NCI-H510A (cell line): ENCODE results near the gene FRMPD4.
"Not testable (repeated sequence)": the region's sequence is repeated elsewhere in the genome, so short reads cannot be mapped to it uniquely, and the experiment has no call there.

ENCODE experiments used
- DNase-seq: peaks from one replicate; lab custom pipeline; 2025; lab: John Stamatoyannopoulos, UW

FRMPD4 gene

GRCh38 chrX:12441381-12442128 is 303.3 kb downstream of the FRMPD4 start:
- DNase-seq: no peak

GRCh38 chrX:12443534-12444098 is 305.3 kb downstream of the FRMPD4 start:
- no peak for DNase-seq

DNA sequence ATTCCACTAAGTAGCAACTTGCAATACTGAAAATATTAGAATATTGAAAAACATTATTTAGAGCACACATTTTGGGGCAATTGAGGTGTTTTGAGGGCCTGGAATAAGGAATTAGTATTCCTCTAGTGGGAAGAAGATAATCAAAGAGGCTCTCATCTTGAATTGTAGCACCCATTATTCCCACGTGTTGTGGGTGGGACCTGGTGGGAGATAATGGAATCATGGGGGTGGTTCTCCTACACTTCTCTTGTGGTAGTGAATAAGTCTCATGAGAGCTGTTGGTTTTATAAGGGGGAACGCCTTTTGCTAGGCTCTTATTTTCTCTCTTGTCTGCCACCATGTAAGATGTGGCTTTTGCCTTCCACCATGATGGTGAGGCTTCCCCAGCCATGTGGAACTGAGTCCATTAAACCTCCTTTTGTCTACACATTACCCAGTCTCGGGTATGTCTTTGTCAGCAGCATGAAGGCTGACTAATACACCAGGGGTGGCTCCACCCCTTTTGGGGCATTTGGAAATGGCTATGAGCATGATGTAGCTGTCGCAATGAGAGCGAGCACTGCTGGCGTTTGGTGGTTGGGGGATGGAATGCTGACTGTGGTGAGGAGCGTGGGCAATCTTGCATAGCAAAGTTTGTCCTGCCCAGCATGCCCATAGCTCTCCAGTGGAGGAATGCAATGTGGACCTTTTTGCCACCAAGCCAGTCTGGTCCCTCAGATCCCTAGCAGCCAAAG is 308.2 kb downstream of the FRMPD4 start:
- no peak for DNase-seq

DNA sequence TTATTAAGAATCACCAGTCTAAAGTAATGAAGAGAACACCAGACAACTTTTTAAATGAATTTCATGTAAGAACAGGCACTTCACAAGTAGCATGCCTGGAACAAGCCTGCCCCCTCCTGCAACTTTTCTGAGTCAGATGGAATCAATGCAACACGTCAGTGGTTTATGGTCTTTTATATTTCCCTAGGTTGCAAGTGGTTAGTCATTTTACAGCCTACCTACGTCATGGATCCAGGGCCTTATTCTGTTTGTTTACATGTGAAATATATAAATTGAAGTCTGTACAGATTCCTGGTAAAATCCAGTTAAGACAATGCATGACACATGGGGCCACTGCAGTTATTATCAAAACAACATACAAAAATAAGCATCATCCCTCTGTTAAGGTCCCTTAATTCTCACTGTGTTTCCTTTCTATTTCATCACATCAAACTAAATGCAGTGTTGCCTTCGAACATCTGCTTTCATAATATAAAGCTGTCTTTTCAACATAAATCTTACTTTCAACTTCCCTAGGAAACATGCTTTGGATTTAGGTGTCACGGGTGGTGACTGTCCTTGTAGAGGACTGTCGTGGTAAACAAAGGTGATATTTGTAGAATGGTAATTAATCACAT is 309.3 kb downstream of the FRMPD4 start:
- no peak for DNase-seq

GRCh38 chrX:12452268-12452667 is 314.0 kb downstream of the FRMPD4 start:
- DNase-seq: no peak

- DNase-seq: no peak
These were observed 322.7 kb downstream of the FRMPD4 start for GRCh38 chrX:12460929-12461328.

DNA sequence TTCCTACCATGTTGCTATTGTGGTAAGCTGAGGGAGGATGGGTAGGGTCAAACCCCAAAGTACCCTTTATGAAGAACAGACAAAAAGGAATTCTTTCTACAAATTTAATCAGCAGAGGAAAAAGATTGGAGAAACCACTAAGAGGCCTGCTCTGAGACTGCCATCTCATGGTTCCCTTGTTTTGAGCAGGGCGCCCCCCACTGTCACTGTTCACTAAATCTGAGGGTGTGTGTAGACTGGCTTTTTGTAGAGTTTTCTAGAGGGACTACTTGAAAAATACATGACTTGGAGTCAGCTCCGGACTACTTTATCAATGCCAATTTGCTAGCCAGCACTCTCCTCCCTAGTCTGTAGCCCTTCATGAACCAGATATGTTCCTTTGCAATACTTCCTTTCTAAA is 324.8 kb downstream of the FRMPD4 start:
- DNase-seq: no peak

DNA sequence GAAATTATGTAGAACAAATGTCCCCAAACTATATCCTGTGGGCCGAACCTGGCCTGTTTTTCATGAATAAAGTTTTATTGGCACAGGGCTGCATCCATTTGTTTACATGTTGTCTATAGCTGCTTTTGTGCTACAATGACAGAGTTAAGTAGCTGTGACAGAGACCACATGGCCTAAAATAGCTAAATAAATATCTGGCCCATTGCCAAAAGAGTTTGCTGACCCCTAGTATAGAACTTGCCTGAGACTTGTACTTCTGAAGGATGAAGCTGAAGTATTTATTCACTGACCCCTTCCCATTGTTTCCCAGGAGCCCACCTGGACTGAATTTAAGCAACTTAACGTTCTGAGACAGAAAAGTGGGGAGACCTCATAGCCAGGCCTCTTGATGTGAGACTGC is 325.6 kb downstream of the FRMPD4 start:
- DNase-seq: no peak

GRCh38 chrX:12467321-12467720 is 329.0 kb downstream of the FRMPD4 start:
- no peak for DNase-seq

DNA sequence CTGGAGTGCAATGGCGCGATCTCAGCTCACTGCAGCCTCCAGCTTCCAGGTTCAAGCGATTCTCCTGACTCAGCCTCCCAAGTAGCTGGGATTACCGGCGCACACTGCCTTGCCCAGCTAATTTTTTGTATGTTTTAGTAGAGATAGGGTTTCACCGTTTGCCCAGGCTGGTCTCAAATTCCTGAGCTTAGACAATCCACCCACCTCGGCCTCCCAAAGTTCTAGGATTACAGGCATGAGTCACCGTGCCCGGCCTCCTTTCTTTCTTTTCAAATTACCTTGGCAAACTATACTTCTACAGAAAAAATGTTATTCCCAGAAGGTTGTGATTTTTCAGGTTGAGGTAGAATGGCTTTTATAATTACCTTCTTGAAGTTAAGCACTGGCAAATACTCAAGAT is 331.0 kb downstream of the FRMPD4 start:
- DNase-seq: no peak

GRCh38 chrX:12471061-12471460 is 332.8 kb downstream of the FRMPD4 start:
- no peak for DNase-seq

- no peak for DNase-seq
These were observed 342.7 kb downstream of the FRMPD4 start for GRCh38 chrX:12480956-12481355.

- DNase-seq: no peak
These were observed 349.9 kb downstream of the FRMPD4 start for GRCh38 chrX:12488220-12488619.

DNA sequence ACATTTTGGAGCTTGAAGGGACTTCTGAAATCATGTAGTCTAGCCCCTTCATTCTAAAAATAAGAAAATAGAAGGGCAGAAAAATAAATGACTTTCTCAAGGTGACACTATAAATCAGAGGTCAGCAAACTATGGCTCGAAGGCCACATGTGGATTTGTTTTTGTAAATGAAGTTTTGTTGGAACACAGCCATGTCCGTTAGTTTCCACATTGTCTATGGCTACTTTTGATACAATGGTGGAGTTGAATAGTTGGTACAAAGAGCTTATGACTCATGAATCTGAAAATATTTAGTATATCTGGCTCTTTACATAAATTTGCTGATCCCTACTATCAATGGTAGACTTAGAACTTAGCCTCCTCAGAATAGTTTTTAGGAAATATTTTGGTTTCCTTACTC is 350.5 kb downstream of the FRMPD4 start:
- no peak for DNase-seq

- DNase-seq: no peak
These were observed 351.1 kb downstream of the FRMPD4 start for GRCh38 chrX:12489341-12489740.

DNA sequence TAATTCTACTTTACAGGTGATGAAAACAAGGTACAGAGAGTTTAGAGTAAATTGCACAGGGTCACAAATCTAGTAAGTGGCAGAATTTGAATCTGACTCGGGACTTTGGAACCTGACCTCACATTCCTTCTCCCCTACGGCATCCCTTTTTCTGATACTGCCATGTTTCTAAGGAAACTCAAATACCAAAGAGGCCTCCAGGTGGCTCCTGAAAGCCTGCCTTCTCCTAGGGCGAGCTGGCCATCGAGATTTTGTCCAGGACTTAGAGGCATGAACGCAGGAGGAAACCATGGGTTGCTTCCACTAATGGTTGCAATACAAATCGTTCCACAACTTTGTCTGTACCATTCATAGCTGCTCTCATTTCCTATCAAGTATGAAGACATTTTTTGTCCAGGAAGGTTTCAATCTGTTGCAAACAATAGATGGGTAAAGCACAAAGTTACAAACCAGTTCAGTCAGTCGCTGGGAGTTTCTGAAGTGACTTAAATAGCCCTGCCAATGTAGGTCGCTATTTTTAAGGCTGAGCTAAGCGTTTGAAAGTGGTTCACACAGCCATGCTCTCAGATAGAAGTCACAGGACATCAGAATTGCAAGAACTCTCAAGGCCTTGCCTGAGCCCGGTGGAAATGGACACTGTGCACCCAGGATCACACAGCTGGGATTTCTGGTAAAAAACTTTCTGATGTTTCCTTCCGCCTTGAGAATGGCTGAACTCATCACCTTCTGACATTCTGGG is 356.3 kb downstream of the FRMPD4 start:
- no peak for DNase-seq

DNA sequence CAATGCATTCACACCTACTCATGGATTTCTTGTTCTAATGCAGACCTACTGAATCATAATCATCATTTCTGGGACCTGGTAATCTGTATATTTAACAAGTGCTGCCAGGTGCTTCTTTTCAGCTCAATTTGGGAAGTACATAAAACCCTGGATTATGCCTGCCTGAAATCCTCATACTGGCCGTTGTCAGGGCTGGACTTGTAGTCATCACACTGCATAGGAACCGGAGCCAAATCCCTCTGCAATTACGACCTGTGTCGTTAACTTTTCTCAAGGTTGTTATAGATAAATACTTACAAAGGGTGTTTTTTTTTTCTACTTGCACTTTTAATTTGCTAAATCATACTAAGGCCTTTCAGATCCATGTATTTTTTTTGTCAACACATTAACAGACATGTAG is 358.1 kb downstream of the FRMPD4 start:
- DNase-seq: no peak

GRCh38 chrX:12497832-12498591 is 359.7 kb downstream of the FRMPD4 start:
- DNase-seq: no peak

DNA sequence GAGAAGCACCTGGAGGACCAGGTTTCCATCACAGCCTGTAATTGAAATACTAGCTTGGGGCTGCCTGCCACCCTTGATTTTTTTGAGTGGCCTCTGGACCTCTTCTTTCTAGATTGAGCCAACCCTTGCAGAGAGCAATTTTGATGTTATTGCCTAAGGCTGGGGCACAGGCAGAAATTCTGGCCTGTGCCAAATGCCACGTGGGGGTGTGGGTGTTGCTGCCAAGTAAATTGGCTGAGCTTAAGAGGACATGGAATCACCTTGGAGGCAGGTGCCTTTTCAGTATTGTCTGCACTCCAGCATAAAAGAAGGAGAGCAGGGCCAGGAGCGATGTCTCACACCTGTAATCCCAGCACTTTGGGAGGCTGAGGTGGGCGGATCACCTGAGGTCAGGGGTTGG is 366.9 kb downstream of the FRMPD4 start:
- no peak for DNase-seq

DNA sequence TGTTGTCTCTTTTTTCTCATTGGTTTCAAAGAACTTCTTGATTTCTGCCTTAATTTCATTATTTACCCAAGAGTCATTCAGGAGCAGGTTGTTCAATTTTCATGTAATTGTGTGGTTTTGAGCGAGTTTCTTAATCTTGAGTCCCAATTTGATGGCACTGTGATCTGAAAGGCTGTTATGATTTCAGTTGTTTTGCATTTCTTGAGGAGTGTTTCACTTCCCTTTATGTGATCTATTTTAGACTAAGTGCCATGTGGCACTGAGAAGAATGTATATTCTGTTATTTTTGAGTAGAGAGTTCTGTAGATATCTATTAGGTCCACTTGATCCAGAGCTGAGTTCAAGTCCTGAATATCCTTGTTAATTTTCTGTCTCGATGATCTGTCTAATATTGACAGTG is 377.1 kb downstream of the FRMPD4 start:
- not testable (repeated sequence) for DNase-seq

DNA sequence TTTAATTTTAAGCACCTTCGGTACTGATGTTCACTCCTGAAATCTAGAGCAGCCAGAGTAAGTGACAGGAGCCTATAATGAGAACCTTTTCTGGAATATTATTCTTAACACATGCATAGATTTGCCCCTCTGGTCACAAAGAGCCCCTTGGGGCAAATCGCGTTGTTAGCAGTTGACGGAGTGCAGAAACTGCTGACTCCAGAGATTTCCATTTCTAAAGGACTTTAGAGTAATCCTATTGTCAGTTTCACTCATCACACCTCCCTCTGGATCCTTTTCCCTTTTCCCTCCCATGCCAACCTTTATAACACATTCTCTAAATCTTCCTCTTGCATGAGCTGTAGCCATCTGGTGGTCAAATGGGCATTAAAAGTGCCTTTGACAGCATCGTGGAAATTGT is 388.0 kb downstream of the FRMPD4 start:
- DNase-seq: no peak
